ENCODE data around the gene LINC01488. TPM values are rescaled to one million over a fixed set of nuclear protein-coding genes. Genes with fewer than 3 reads are reported as not detected.
A peak's percentile ranks its signal among the peaks of the same experiment; 100 is the strongest.

The LINC01488 gene
- total and polyA plus RNA-seq, 9 of the 15 experiments (the other 6 are each of a cell fraction or from before 2014, with no cell fraction given) = not detected

- TF ChIP-seq, protein P1, sequence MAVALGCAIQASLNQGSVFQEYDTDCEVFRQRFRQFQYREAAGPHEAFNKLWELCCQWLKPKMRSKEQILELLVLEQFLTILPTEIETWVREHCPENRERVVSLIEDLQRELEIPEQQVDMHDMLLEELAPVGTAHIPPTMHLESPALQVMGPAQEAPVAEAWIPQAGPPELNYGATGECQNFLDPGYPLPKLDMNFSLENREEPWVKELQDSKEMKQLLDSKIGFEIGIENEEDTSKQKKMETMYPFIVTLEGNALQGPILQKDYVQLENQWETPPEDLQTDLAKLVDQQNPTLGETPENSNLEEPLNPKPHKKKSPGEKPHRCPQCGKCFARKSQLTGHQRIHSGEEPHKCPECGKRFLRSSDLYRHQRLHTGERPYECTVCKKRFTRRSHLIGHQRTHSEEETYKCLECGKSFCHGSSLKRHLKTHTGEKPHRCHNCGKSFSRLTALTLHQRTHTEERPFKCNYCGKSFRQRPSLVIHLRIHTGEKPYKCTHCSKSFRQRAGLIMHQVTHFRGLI (CRISPR knock-in tag; IDR thresholded peaks at IDR 0.05) = 0 out of 2 replicates have a peak, but pooled peaks have one; percentile 13
- no peak for TF ChIP-seq HNRNPLL (IDR thresholded peaks at IDR 0.05; ENCODE audit: low read depth, low read length, poor library complexity, severe bottlenecking)
- no peak for TF ChIP-seq SIX5 (IDR thresholded peaks at IDR 0.05; ENCODE audit: borderline replicate concordance in 1 of 2, insufficient read depth in 1 of 2, low read depth in 1 of 2, low read length in 2 of 2)
- peak; percentile 27; the same call in 1 of the 2 replicates for TF ChIP-seq NCOR1 (IDR thresholded peaks at IDR 0.05)
- no peak for TF ChIP-seq ZNF77 (CRISPR knock-in tag; IDR thresholded peaks at IDR 0.05)
- peak; percentile 45; the same call in 1 of the 2 replicates for TF ChIP-seq SPI1 (IDR thresholded peaks at IDR 0.05; ENCODE audit: borderline replicate concordance, low read depth, low read length)
- TF ChIP-seq CREBBP (IDR thresholded peaks at IDR 0.05; ENCODE audit: low read depth, low read length) = no peak
- 0 out of 2 replicates have a peak, but pooled peaks have one; percentile 38 for TF ChIP-seq MXI1 (IDR thresholded peaks at IDR 0.05; ENCODE audit: low read depth, low read length)
- TF ChIP-seq, protein P2, sequence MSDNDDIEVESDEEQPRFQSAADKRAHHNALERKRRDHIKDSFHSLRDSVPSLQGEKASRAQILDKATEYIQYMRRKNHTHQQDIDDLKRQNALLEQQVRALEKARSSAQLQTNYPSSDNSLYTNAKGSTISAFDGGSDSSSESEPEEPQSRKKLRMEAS (CRISPR knock-in tag; IDR thresholded peaks at IDR 0.05) = peak; percentile 86
- TF ChIP-seq ZBTB26 (CRISPR knock-in tag; IDR thresholded peaks at IDR 0.05) = no peak
- TF ChIP-seq GABPB2 (CRISPR knock-in tag; conservative IDR thresholded peaks at IDR 0.05) = no peak
- no peak for TF ChIP-seq ZNF165 (CRISPR knock-in tag; IDR thresholded peaks at IDR 0.05; ENCODE audit: borderline replicate concordance)
- peak; percentile 65 for TF ChIP-seq ATF7 (IDR thresholded peaks at IDR 0.05)
- TF ChIP-seq PYGO2 (tag; IDR thresholded peaks at IDR 0.05) = 0 out of 2 replicates have a peak, but pooled peaks have one; percentile 26
- TF ChIP-seq, protein P3, sequence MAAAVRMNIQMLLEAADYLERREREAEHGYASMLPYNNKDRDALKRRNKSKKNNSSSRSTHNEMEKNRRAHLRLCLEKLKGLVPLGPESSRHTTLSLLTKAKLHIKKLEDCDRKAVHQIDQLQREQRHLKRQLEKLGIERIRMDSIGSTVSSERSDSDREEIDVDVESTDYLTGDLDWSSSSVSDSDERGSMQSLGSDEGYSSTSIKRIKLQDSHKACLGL (CRISPR knock-in tag; IDR thresholded peaks at IDR 0.05; ENCODE audit: borderline replicate concordance, poor library complexity, severe bottlenecking) = no peak
- peak; percentile 53; the same call in 1 of the 2 replicates for TF ChIP-seq XRCC5 (IDR thresholded peaks at IDR 0.05; ENCODE audit: low read depth, low read length)
- no peak for TF ChIP-seq ZNF436 (CRISPR knock-in tag; IDR thresholded peaks at IDR 0.05)
- no peak for TF ChIP-seq TRIM25 (IDR thresholded peaks at IDR 0.05; ENCODE audit: borderline replicate concordance)
Observed at GRCh38 chr11:69443138-69443967, 38.1 kb upstream of the LINC01488 start (continued).

Measured in K562 (cell line).